HepG2 (cell line): ENCODE results near the gene HLF.

Experiments
- FOXK2 ChIP-seq: fragments of 450-650 bp; IDR thresholded peaks from 2 replicates; pipeline ENCODE4 v1.6.1; 2016
- JUND ChIP-seq: sonication (generic); formaldehyde crosslinking; IDR thresholded peaks from 2 replicates; pipeline ENCODE4 v1.8.0; 2022; ENCODE audit warnings: mild to moderate bottlenecking, missing genetic modification reagents
- POLR2A ChIP-seq, 2 experiments: IDR thresholded peaks; 2 replicates each; pipeline ENCODE4 v1.6.1; 2011; ENCODE audit warnings: low read depth in 2 of 2, low read length in 2 of 2, mild to moderate bottlenecking in 1 of 2, moderate library complexity in 1 of 2; ENCODE audit not compliant: insufficient read depth in 1 of 2
- TF ChIP-seq, protein P1 (sequence below), 2 experiments: sonication (generic) in 1 of 2; formaldehyde crosslinking in 1 of 2; IDR thresholded peaks; 2 replicates each; pipeline versions ENCODE4 v1.4.0 to v1.6.1; 2016 to 2020; ENCODE audit warnings: borderline replicate concordance in 1 of 2, low read depth in 1 of 2, mild to moderate bottlenecking in 1 of 2, missing genetic modification reagents in 1 of 2

DNA sequence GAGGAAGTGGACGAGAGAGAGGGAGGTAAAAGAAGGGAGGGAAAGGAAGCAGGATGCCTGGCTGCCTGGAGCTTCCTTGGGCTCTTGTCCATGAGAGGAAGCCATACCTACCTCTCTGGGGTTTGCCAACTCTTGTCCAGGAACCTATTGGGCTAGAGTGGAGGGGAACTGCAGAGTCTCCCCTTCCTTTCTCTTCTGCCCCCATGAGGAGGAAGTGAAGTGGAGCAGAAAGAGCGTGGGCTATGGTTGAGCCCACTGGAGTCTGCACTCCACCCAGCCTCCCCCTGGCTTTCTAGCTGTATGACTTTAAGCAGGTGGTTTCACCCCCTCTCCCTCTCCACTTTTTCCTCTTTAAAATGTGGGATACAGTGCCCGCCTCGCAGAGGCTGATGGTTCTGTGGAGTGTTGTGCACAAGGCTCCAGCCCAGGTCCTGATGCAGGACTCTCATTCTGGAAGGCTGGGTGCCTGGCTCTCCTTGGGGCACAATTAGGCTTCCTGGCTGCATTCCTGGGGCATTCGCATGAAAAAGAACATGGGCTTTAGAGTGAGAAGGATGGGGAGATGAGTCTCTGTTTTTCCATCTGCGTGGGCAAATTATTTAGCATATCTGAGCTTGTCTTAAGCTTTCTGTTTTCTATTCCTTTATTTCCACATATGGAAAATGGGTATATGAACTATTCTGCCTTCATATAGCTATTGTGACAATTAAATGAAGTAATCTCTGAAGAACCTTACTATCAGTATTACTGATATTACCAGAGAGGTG, 40.7 kb downstream of the HLF start:
- TF ChIP-seq JUND (CRISPR knock-in tag) (no peak), POLR2A (IDR thresholded peaks at IDR 0.05; ENCODE audit: insufficient read depth in 1 of 2, low read depth in 2 of 2, low read length in 2 of 2) (peak; percentile 47 to 56; a peak in 3 of 4 replicates), FOXK2 (no peak)
- TF ChIP-seq, protein P1, sequence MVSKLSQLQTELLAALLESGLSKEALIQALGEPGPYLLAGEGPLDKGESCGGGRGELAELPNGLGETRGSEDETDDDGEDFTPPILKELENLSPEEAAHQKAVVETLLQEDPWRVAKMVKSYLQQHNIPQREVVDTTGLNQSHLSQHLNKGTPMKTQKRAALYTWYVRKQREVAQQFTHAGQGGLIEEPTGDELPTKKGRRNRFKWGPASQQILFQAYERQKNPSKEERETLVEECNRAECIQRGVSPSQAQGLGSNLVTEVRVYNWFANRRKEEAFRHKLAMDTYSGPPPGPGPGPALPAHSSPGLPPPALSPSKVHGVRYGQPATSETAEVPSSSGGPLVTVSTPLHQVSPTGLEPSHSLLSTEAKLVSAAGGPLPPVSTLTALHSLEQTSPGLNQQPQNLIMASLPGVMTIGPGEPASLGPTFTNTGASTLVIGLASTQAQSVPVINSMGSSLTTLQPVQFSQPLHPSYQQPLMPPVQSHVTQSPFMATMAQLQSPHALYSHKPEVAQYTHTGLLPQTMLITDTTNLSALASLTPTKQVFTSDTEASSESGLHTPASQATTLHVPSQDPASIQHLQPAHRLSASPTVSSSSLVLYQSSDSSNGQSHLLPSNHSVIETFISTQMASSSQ (IDR thresholded peaks at IDR 0.05; ENCODE audit: low read depth) = no peak
- TF ChIP-seq, protein P1 (CRISPR knock-in tag; IDR thresholded peaks at IDR 0.05; ENCODE audit: borderline replicate concordance) = no peak
